Activated T-helper 2 cell treated with anti-CD3 and anti-CD28 coated beads, Interferon-gamma antibody, Interleukin-2, Interleukin-4, amounts not matched to agents 10 μg/mL and 5 μg/mL and 100 μg/mL, durations not matched to agents 14 hours and 24 hours and 36 hours (primary cell): ENCODE measurements around the gene GJB6. TPM values are rescaled to one million over a fixed set of nuclear protein-coding genes. Genes with fewer than 3 reads are reported as not detected.

ENCODE experiments used
- DNase-seq: peaks from one replicate; pipeline ENCODE4 v3.0.0; 2021; ENCODE audit warnings: low spot score
- H3K27ac Mint-ChIP-seq: one replicate; pipeline ENCODE4 v1.8.0; 2021; ENCODE audit warnings: mixed read lengths
- H3K27me3 Mint-ChIP-seq: one replicate; pipeline ENCODE4 v1.8.0; 2021; ENCODE audit warnings: low read depth, mixed read lengths
- H3K36me3 Mint-ChIP-seq: one replicate; pipeline ENCODE4 v1.8.0; 2021; ENCODE audit warnings: low read depth, mixed read lengths
- H3K4me1 Mint-ChIP-seq: one replicate; pipeline ENCODE4 v1.8.0; 2021; ENCODE audit warnings: low read depth, mixed read lengths
- H3K4me3 Mint-ChIP-seq: one replicate; pipeline ENCODE4 v1.8.0; 2021; ENCODE audit warnings: low read depth, mild to moderate bottlenecking, moderate library complexity, mixed read lengths
- H3K9me3 Mint-ChIP-seq: one replicate; pipeline ENCODE4 v1.8.0; 2021; ENCODE audit warnings: mixed read lengths
- intact Hi-C: fragments of 100-400 bp; cut with micrococcal nuclease; formaldehyde crosslinking; loops from one replicate; pipeline ENCODE4 v1.15.1; 2023
- total RNA-seq: library from RNA; stranded (reverse); gene quantifications from 2 replicates; pipeline ENCODE4 v1.2.3, GENCODE V29; 2022

Gene GJB6
- total RNA-seq, 1 donor from 2014 or later = 1.7 TPM

DNA sequence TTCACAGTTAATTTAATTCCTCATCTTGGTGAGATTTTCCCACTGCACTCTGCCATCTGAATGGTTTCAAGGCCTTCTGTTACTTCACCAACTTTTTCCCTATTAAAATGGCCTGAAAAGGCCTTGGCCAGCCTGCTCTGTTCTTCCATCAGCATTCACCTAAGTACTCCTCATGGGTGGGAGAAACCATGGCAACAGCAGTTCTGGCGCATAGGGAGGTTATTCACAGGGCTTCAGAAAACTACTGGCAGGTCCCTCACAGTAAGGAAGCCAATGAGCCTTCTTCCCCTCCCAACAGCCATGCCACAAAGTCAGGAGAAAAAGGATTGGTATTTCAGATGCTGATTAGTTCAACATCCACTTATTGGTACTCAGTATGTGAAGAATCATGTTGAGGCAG lies 22.2 kb downstream of the GJB6 start:
- Mint-ChIP-seq H3K4me3 (no peak overlapping the region), H3K27ac (no peak overlapping the region), H3K27me3 (peaks cover 32% of the 10 kb centered on the region), H3K9me3 (no peaks in the 10 kb centered on the region), H3K36me3 (no peaks in the 10 kb centered on the region), H3K4me1 (peaks cover 1% of the 10 kb centered on the region)
- intact Hi-C loops = no loop called here
- DNase-seq = no peak

GRCh38 chr13:20206698-20207235 lies 25.4 kb downstream of the GJB6 start:
- no peak overlapping the region for H3K27ac Mint-ChIP-seq
- DNase-seq = no peak
- no peak overlapping the region for H3K4me3 Mint-ChIP-seq
- no peaks in the 10 kb centered on the region for H3K9me3 Mint-ChIP-seq
- intact Hi-C loops = no loop called here
- H3K4me1 Mint-ChIP-seq = peaks cover 1% of the 10 kb centered on the region
- peaks cover 25% of the 10 kb centered on the region for H3K27me3 Mint-ChIP-seq
- no peaks in the 10 kb centered on the region for H3K36me3 Mint-ChIP-seq

- intact Hi-C loops = no loop called here
- no peak overlapping the region for H3K27ac Mint-ChIP-seq
- peaks cover 25% of the 10 kb centered on the region for H3K27me3 Mint-ChIP-seq
- DNase-seq = no peak
- peaks cover 1% of the 10 kb centered on the region for H3K4me1 Mint-ChIP-seq
- no peak overlapping the region for H3K4me3 Mint-ChIP-seq
- no peaks in the 10 kb centered on the region for H3K36me3 Mint-ChIP-seq
- no peaks in the 10 kb centered on the region for H3K9me3 Mint-ChIP-seq
These were observed 25.9 kb downstream of the GJB6 start for GRCh38 chr13:20206065-20206697.

- peaks cover 16% of the 10 kb centered on the region for H3K4me1 Mint-ChIP-seq
- DNase-seq = no peak
- intact Hi-C loops = loop anchor here (5.0 kb wide), 1 partner anchor 219 kb away; no protein-coding TSS in a partner anchor
- no peaks in the 10 kb centered on the region for H3K9me3 Mint-ChIP-seq
- H3K27me3 Mint-ChIP-seq = peaks cover 49% of the 10 kb centered on the region
- no peak overlapping the region for H3K4me3 Mint-ChIP-seq
- H3K27ac Mint-ChIP-seq = no peak overlapping the region
- no peaks in the 10 kb centered on the region for H3K36me3 Mint-ChIP-seq
These were observed 33.3 kb downstream of the GJB6 start for GRCh38 chr13:20198781-20199180.

GRCh38 chr13:20197361-20197834 lies 34.7 kb downstream of the GJB6 start:
- H3K27ac Mint-ChIP-seq = no peak overlapping the region
- peaks cover 47% of the 10 kb centered on the region for H3K27me3 Mint-ChIP-seq
- intact Hi-C loops = loop anchor here (1.0 to 5.0 kb wide), 2 partner anchors 220 to 292 kb away; no protein-coding TSS in a partner anchor
- no peak for DNase-seq
- no peaks in the 10 kb centered on the region for H3K36me3 Mint-ChIP-seq
- H3K4me3 Mint-ChIP-seq = no peak overlapping the region
- H3K9me3 Mint-ChIP-seq = no peaks in the 10 kb centered on the region
- peaks cover 17% of the 10 kb centered on the region for H3K4me1 Mint-ChIP-seq

GRCh38 chr13:20195801-20196200 lies 36.3 kb downstream of the GJB6 start:
- intact Hi-C loops = loop anchor here (5.0 kb wide), 1 partner anchor 222 kb away; no protein-coding TSS in a partner anchor

DNA sequence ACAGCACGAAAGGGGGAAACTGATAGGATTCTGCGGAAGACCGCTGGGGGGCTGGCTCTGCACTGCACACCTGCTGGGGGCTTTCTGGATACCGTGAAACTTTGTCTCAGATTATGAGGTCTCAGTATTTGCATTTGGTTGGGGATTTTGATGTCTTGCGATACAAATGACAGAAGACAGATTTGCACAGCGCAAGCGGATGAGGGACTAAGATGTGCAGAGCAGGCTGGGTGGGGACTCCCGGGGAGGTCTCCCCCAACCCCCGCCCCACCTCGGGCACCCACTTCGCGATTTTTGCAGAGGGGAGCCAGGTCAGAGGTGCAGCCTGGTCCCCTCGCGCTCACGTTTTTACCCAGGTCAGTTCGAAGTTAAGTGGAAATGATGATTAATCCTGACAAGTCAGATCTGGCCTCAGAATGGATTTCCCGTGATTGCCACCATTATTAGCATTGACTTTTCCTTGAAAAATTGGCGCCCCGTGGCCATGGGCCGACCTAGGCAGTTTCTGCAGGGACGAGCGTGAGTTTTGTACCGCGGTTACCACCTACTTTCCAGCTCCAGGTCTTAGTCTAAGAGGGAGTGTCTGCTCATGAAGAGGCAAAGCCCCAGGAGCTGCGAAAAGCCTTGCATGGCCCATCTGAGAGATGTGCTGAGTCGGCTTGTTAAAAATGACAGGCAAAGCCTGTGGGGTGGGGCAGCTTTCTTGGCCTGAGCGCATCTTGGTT lies 38.0 kb downstream of the GJB6 start:
- Mint-ChIP-seq H3K27me3 (peaks cover 63% of the 10 kb centered on the region), H3K4me3 (peak overlapping the region; percentile 62), H3K36me3 (no peaks in the 10 kb centered on the region), H3K9me3 (no peaks in the 10 kb centered on the region), H3K27ac (no peak overlapping the region), H3K4me1 (peaks cover 17% of the 10 kb centered on the region)
- no peak for DNase-seq
- intact Hi-C loops = loop anchor here (5.0 kb wide), 1 partner anchor 508 kb away; the partner anchor contains the start of gene IL17D

More at GRCh38 chr13:20195801-20196200, 36.3 kb downstream of the GJB6 start:
- H3K27ac Mint-ChIP-seq = no peak overlapping the region
- peaks cover 55% of the 10 kb centered on the region for H3K27me3 Mint-ChIP-seq
- H3K4me1 Mint-ChIP-seq = peaks cover 17% of the 10 kb centered on the region
- H3K36me3 Mint-ChIP-seq = no peaks in the 10 kb centered on the region
- no peaks in the 10 kb centered on the region for H3K9me3 Mint-ChIP-seq
- no peak overlapping the region for H3K4me3 Mint-ChIP-seq
- no peak for DNase-seq

DNA sequence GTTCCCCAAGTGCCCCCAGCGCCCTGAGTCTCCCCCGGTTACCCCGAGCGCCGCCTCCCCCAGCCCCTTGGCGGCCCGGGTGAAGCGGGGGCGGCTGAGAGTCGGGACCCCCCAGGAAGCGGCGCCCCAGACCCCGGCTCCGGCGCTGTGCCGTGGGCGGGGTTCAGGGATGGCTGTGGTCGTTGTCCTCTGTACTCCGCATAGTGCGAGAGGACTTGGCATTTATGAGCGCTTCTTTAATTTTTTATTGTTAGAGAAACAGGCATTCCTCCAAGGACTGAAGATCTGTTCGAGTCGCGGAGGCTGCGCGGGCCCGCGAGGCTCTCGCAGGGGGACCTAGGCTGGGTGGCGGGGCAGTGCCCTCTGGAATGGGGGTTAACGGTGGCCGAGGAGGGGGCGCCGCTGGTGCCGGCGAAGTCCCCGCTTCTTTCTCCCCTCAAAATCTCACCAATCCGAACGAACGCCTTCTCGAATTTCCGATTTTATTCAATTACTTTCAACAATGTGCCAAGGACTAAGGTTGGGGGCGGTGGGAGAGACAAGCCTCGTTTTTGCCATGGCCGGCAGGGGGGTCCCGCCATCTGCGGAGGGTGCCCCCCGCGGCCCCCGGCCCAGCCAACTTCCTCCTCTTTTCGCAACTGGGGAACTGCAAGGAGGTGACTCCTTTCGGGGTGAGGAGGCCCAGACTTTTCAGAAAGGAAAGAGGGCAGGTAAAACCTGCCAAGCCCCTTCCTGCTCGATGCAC lies 38.8 kb downstream of the GJB6 start:
- no peaks in the 10 kb centered on the region for H3K9me3 Mint-ChIP-seq
- peaks cover 62% of the 10 kb centered on the region for H3K27me3 Mint-ChIP-seq
- no peaks in the 10 kb centered on the region for H3K36me3 Mint-ChIP-seq
- H3K27ac Mint-ChIP-seq = no peak overlapping the region
- intact Hi-C loops = loop anchor here (5.0 kb wide), 1 partner anchor 509 kb away; the partner anchor contains the start of gene IL17D
- H3K4me1 Mint-ChIP-seq = peaks cover 16% of the 10 kb centered on the region
- DNase-seq = no peak
- H3K4me3 Mint-ChIP-seq = peak overlapping the region; percentile 62

GRCh38 chr13:20192836-20193161 lies 39.3 kb downstream of the GJB6 start, which contains the start of gene GJB2:
Gene GJB2 (minus strand): TSS chr13:20192938. CDS start chr13:20189581, 3,357 bp downstream.
- H3K9me3 Mint-ChIP-seq = no peaks in the 10 kb centered on the region
- peaks cover 61% of the 10 kb centered on the region for H3K27me3 Mint-ChIP-seq
- H3K4me1 Mint-ChIP-seq = peaks cover 16% of the 10 kb centered on the region
- H3K27ac Mint-ChIP-seq = no peak within 1 kb of the TSS
- DNase-seq = no peak
- H3K36me3 Mint-ChIP-seq = no peaks in the 10 kb centered on the region
- intact Hi-C loops = loop anchor here (5.0 kb wide), 1 partner anchor 510 kb away; the partner anchor contains the start of gene IL17D
- H3K4me3 Mint-ChIP-seq = peak within 1 kb of the TSS; percentile 62

GRCh38 chr13:20192158-20192835 lies 39.8 kb downstream of the GJB6 start:
- Mint-ChIP-seq H3K4me3 (peak overlapping the region; percentile 54), H3K27me3 (peaks cover 63% of the 10 kb centered on the region), H3K4me1 (peaks cover 16% of the 10 kb centered on the region), H3K9me3 (no peaks in the 10 kb centered on the region), H3K36me3 (no peaks in the 10 kb centered on the region), H3K27ac (no peak overlapping the region)
- no peak for DNase-seq
- intact Hi-C loops = loop anchor here (5.0 kb wide), 1 partner anchor 510 kb away; the partner anchor contains the start of gene IL17D

- no peak for DNase-seq
- no peak overlapping the region for H3K27ac Mint-ChIP-seq
- peak overlapping the region; percentile 54 for H3K4me3 Mint-ChIP-seq
- H3K27me3 Mint-ChIP-seq = peaks cover 61% of the 10 kb centered on the region
- no peaks in the 10 kb centered on the region for H3K9me3 Mint-ChIP-seq
- peaks cover 11% of the 10 kb centered on the region for H3K4me1 Mint-ChIP-seq
- H3K36me3 Mint-ChIP-seq = no peaks in the 10 kb centered on the region
- intact Hi-C loops = loop anchor here (5.0 kb wide), 1 partner anchor 511 kb away; the partner anchor contains the start of gene IL17D
These were observed 40.6 kb downstream of the GJB6 start for GRCh38 chr13:20191311-20192157.
